Testis (tissue), 3 donors: ENCODE data around the gene CEP68. TPM values are rescaled to one million over a fixed set of nuclear protein-coding genes. Genes with fewer than 3 reads are reported as not detected.

Source experiments
- DNase-seq: peaks from one replicate; pipeline ENCODE4 v3.0.0-alpha.2; 2019
- H3K27ac ChIP-seq, 2 donors: fragments of 200-600 bp; sonication (generic); one replicate each; pipeline ENCODE4 v1.5.1; 2019
- H3K27me3 ChIP-seq: fragments of 200-600 bp; sonication (generic); one replicate; pipeline ENCODE4 v1.5.1; 2019
- H3K36me3 ChIP-seq: fragments of 200-600 bp; sonication (generic); one replicate; pipeline ENCODE4 v1.5.1; 2017; ENCODE audit warnings: low read depth; ENCODE audit errors: missing control alignments
- H3K4me1 ChIP-seq: fragments of 200-600 bp; sonication (generic); one replicate; pipeline ENCODE4 v1.5.1; 2019
- H3K4me3 ChIP-seq, 2 donors: fragments of 200-600 bp; sonication (generic); one replicate each; pipeline ENCODE4 v1.5.1; 2017 to 2019
- H3K9me3 ChIP-seq: fragments of 200-600 bp; sonication (generic); one replicate; pipeline ENCODE4 v1.5.1; 2017
- CTCF ChIP-seq, 3 experiments: fragments of 450-650 bp in 2 of 3; fragments of 200-600 bp in 1 of 3; sonication (generic) in 1 of 3; IDR thresholded peaks; one replicate each; pipeline ENCODE4 v1.5.1; 2016 to 2019; ENCODE audit warnings: antibody characterized with exemption in 3 of 3, mild to moderate bottlenecking in 2 of 3, moderate library complexity in 1 of 3
- POLR2A ChIP-seq: fragments of 450-650 bp; IDR thresholded peaks from one replicate; pipeline ENCODE4 v1.6.1; 2017; ENCODE audit warnings: antibody characterized with exemption, mild to moderate bottlenecking, moderate library complexity
- WGBS, 2 donors: methylation state at CpG; one replicate each; pipeline ENCODE4 v1.1.5; 2018; 5-methylcytosine and 5-hydroxymethylcytosine counted together
- intact Hi-C: fragments of 100-400 bp; cut with DNase I; formaldehyde crosslinking; loops from one replicate; pipeline ENCODE4 v1.15.1; 2023; ENCODE audit warnings: low total_unique reads
- polyA plus RNA-seq: library from polyadenylated mRNA; stranded (reverse); fragments of 350-450 nt; fragmentation: Illumina TruSeq; extraction: RNeasy Lipid Tissue Mini Kit (QIAGEN cat#74804); gene quantifications from one replicate; pipeline ENCODE4 v1.2.3, GENCODE V29; 2014; ENCODE audit warnings: low read depth, low replicate concordance; ENCODE audit not compliant: insufficient read depth
- total RNA-seq, 2 donors: library from RNA; depleted of rRNA; stranded (reverse); fragments of >200 nt; gene quantifications; one replicate each; pipeline ENCODE4 v1.2.3, GENCODE V29; 2016

CEP68 gene
- total and polyA plus RNA-seq, 3 donors from 2014 or later, result 13.3 to 28.2 (median 25.9) TPM

- intact Hi-C loops, result loop anchor here (5.0 kb wide), 1 partner anchor 126 kb away; no protein-coding TSS in a partner anchor
- TF ChIP-seq POLR2A (no peak), CTCF (IDR thresholded peaks at IDR 0.05) (no peak)
- Histone ChIP-seq H3K4me3 (no peak overlapping the region), H3K27me3 (no peaks in the 10 kb centered on the region), H3K36me3 (no peaks in the 10 kb centered on the region), H3K9me3 (no peaks in the 10 kb centered on the region), H3K4me1 (no peaks in the 10 kb centered on the region), H3K27ac (no peak overlapping the region)
- no peak for DNase-seq
- WGBS, 2 donors, result 48 to 65% methylated on average over 2 of the region's 2 CpGs
Measured at GRCh38 chr2:65043001-65043400, 13.2 kb upstream of the CEP68 start.

GRCh38 chr2:65044097-65044735 lies 12.0 kb upstream of the CEP68 start:
- H3K27ac ChIP-seq, result no peak overlapping the region
- WGBS, 2 donors, result 92 to 95% methylated on average over 7 of the region's 7 CpGs
- no peaks in the 10 kb centered on the region for H3K9me3 ChIP-seq
- DNase-seq, result no peak
- no peak overlapping the region for H3K4me3 ChIP-seq
- intact Hi-C loops, result loop anchor here (5.0 kb wide), 1 partner anchor 127 kb away; no protein-coding TSS in a partner anchor
- TF ChIP-seq POLR2A, result no peak
- TF ChIP-seq CTCF (IDR thresholded peaks at IDR 0.05), result no peak
- no peaks in the 10 kb centered on the region for H3K36me3 ChIP-seq
- no peaks in the 10 kb centered on the region for H3K27me3 ChIP-seq
- H3K4me1 ChIP-seq, result no peaks in the 10 kb centered on the region

- no peak for DNase-seq
- Histone ChIP-seq H3K27ac (no peak overlapping the region), H3K36me3 (no peaks in the 10 kb centered on the region), H3K4me1 (no peaks in the 10 kb centered on the region), H3K9me3 (no peaks in the 10 kb centered on the region), H3K4me3 (no peak overlapping the region), H3K27me3 (no peaks in the 10 kb centered on the region)
- 91 to 97% methylated on average over 7 to 10 of the region's 10 CpGs for WGBS, 2 donors
- TF ChIP-seq POLR2A (no peak), CTCF (IDR thresholded peaks at IDR 0.05) (no peak)
- intact Hi-C loops, result no loop called here
Measured at GRCh38 chr2:65045651-65046050, 10.6 kb upstream of the CEP68 start.

GRCh38 chr2:65046633-65047407 lies 9.4 kb upstream of the CEP68 start:
- no peaks in the 10 kb centered on the region for H3K4me1 ChIP-seq
- DNase-seq, result no peak
- no peaks in the 10 kb centered on the region for H3K36me3 ChIP-seq
- H3K27me3 ChIP-seq, result no peaks in the 10 kb centered on the region
- no peak overlapping the region for H3K4me3 ChIP-seq
- H3K27ac ChIP-seq, result no peak overlapping the region
- WGBS, 2 donors, result 92 to 93% methylated on average over 11 of the region's 11 CpGs
- intact Hi-C loops, result no loop called here
- TF ChIP-seq CTCF (IDR thresholded peaks at IDR 0.05), result no peak
- no peak for TF ChIP-seq POLR2A
- no peaks in the 10 kb centered on the region for H3K9me3 ChIP-seq
